Stomach (tissue), 9 donors: ENCODE measurements around the gene TLE3. TPM values are rescaled to one million over a fixed set of nuclear protein-coding genes. Genes with fewer than 3 reads are reported as not detected.

Source experiments
- DNase-seq, 2 donors: peaks; one replicate each; pipeline versions ENCODE4 v3.0.0 to v3.0.0-alpha.2; 2013 to 2019
- H3K27ac ChIP-seq, 5 donors: fragments of 200-600 bp in 4 of 5; sonication (generic) in 4 of 5; one replicate each; pipeline ENCODE4 v1.5.1; 2013 to 2019; ENCODE audit warnings: mild to moderate bottlenecking in 1 of 5, moderate library complexity in 1 of 5
- H3K27me3 ChIP-seq, 3 donors: fragments of 200-600 bp; sonication (generic); one replicate each; pipeline ENCODE4 v1.5.1; 2017 to 2019; ENCODE audit warnings: mixed run types in 1 of 3
- H3K36me3 ChIP-seq, 4 donors: fragments of 200-600 bp; sonication (generic); 1 replicate in 3 of 4; 2 replicates in 1 of 4; pipeline ENCODE4 v1.5.1; 2016 to 2019
- H3K4me1 ChIP-seq, 4 donors: fragments of 200-600 bp; sonication (generic); one replicate each; pipeline ENCODE4 v1.5.1; 2016 to 2019
- H3K4me3 ChIP-seq, 4 donors: fragments of 200-600 bp; sonication (generic) in 3 of 4; one replicate each; pipeline ENCODE4 v1.5.1; 2016 to 2019; ENCODE audit warnings: mild to moderate bottlenecking in 1 of 4
- H3K9me3 ChIP-seq, 4 donors: fragments of 200-600 bp; sonication (generic); one replicate each; pipeline ENCODE4 v1.5.1; 2016 to 2019
- EP300 ChIP-seq: sonication (generic); formaldehyde crosslinking; IDR thresholded peaks from one replicate; pipeline ENCODE4 v1.6.1; 2017; ENCODE audit warnings: antibody characterized with exemption
- POLR2A ChIP-seq, 4 donors: fragments of 450-650 bp; IDR thresholded peaks; one replicate each; pipeline ENCODE4 v1.6.1; 2016; ENCODE audit warnings: antibody characterized with exemption in 4 of 4, control low read depth in 2 of 4, mild to moderate bottlenecking in 1 of 4, moderate library complexity in 1 of 4
- POLR2AphosphoS5 ChIP-seq, 3 donors: sonication (generic); formaldehyde crosslinking; IDR thresholded peaks; one replicate each; pipeline ENCODE4 v1.6.1; 2016; ENCODE audit warnings: antibody characterized with exemption in 3 of 3
- WGBS, 5 donors: extraction: QIAGEN DNeasy Blood & Tissue Kit in 3 of 5; methylation state at CpG; one replicate each; pipeline versions ENCODE4 v1.1.5 to v1.1.7; 2013 to 2018; 5-methylcytosine and 5-hydroxymethylcytosine counted together
- intact Hi-C: fragments of 100-400 bp; cut with DNase I; formaldehyde crosslinking; loops from one replicate; pipeline ENCODE4 v1.15.1; 2023; ENCODE audit warnings: low total_unique reads
- polyA plus RNA-seq, 3 donors: library from polyadenylated mRNA; stranded (reverse); fragments of 200-250 nt; gene quantifications; one replicate each; pipeline ENCODE4 v1.2.3, GENCODE V29; 2013
- total RNA-seq, 5 donors: library from RNA; depleted of rRNA; stranded (reverse); fragments of >200 nt; gene quantifications; one replicate each; pipeline versions ENCODE4 v1.1.0 to v1.2.3, GENCODE V29; 2014 to 2016
- TF ChIP-seq, protein P1 (sequence below), 7 experiments: fragments of 450-650 bp in 4 of 7; fragments of 200-600 bp in 3 of 7; sonication (generic) in 3 of 7; IDR thresholded peaks; one replicate each; pipeline ENCODE4 v1.5.1; 2016 to 2019; ENCODE audit warnings: antibody characterized with exemption in 7 of 7, control low read depth in 2 of 7, mild to moderate bottlenecking in 1 of 7
- donor health status: healthy with polysubstance abuse.
- donor health status: Bipolar disorder and iron deficiency.
- donor health status: healthy.

The TLE3 gene
- total and polyA plus RNA-seq, 8 donors = 13.3 to 186 (median 30.9) TPM

DNA sequence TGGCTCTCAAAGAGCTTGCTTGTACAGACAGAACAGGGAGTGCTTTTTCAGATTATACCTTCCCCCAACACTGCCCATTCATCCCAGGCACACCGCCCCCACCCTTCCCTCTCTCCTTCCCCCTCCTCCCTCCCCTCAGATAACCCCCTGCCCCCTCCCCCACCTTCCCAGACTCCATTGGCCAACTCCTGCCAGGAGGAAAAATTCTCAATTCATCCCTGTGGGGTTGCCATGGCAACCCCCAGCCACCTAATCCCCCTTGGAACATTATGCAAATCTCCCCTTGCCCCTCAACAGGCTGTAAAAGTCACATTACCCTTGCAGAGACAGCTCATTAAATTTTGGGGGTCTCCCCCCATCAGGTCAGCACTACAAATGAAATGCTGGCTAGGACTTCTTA lies 14.3 kb downstream of the TLE3 start:
- 54 to 89% (median 72%) methylated on average over 1 of the region's 1 CpG for WGBS, 5 donors
- TF ChIP-seq EP300 = no peak
- TF ChIP-seq, protein P1, sequence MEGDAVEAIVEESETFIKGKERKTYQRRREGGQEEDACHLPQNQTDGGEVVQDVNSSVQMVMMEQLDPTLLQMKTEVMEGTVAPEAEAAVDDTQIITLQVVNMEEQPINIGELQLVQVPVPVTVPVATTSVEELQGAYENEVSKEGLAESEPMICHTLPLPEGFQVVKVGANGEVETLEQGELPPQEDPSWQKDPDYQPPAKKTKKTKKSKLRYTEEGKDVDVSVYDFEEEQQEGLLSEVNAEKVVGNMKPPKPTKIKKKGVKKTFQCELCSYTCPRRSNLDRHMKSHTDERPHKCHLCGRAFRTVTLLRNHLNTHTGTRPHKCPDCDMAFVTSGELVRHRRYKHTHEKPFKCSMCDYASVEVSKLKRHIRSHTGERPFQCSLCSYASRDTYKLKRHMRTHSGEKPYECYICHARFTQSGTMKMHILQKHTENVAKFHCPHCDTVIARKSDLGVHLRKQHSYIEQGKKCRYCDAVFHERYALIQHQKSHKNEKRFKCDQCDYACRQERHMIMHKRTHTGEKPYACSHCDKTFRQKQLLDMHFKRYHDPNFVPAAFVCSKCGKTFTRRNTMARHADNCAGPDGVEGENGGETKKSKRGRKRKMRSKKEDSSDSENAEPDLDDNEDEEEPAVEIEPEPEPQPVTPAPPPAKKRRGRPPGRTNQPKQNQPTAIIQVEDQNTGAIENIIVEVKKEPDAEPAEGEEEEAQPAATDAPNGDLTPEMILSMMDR (IDR thresholded peaks at IDR 0.05) = no peak
- no peak for TF ChIP-seq POLR2AphosphoS5 (IDR thresholded peaks at IDR 0.05)
- no peak for TF ChIP-seq POLR2A (IDR thresholded peaks at IDR 0.05)
- intact Hi-C loops = no loop called here
- Histone ChIP-seq H3K27me3 (no peaks in the 10 kb centered on the region), H3K27ac (no peak overlapping the region), H3K36me3 (peaks cover 28 to 81% (median 78%) of the 10 kb centered on the region in 4 donors), H3K4me3 (no peak overlapping the region), H3K9me3 (no peaks in the 10 kb centered on the region), H3K4me1 (peaks cover 40 to 85% (median 74%) of the 10 kb centered on the region in 4 donors)
- DNase-seq = no peak

DNA sequence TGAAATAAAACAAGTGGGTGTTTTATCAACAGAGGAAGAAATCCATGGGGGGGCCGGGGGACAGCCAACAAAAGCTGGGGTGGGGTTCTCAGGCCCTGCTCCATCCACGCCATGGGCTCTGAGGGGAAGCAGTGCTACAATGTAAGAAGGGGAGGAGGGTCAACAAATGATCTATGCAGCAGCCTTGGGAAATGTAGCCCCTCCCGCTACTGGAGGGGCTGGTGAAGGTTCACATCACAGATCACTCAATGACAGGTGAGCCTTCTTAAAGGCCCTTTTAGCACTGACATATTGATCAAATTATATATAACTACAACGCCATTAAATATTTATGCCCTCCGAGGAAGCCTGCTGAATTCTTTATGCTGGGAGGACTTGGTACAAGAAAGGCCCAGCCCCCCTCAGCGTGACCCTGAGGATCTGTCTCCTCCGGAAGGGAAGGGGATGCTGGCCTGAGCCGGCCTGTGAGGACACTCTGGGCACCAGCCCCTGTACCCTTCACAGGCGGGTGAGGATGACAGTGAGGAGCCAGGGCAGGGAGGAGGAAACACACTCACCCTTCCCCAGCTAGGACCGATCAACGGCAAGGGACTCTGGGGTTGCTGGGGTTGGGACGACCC lies 15.3 kb downstream of the TLE3 start:
- intact Hi-C loops = no loop called here
- Histone ChIP-seq H3K36me3 (peaks cover 28 to 75% (median 70%) of the 10 kb centered on the region in 4 donors), H3K4me3 (no peak overlapping the region), H3K27me3 (no peaks in the 10 kb centered on the region), H3K27ac (no peak overlapping the region), H3K4me1 (peaks cover 35 to 85% (median 73%) of the 10 kb centered on the region in 4 donors), H3K9me3 (no peaks in the 10 kb centered on the region)
- TF ChIP-seq, protein P1 (IDR thresholded peaks at IDR 0.05) = no peak
- no peak for TF ChIP-seq POLR2A (IDR thresholded peaks at IDR 0.05)
- TF ChIP-seq EP300 = no peak
- no peak for TF ChIP-seq POLR2AphosphoS5 (IDR thresholded peaks at IDR 0.05)
- whole genome bisulfite sequencing, 5 donors = 77 to 97% (median 90%) methylated on average over 12 of the region's 12 CpGs
- DNase-seq = no peak

DNA sequence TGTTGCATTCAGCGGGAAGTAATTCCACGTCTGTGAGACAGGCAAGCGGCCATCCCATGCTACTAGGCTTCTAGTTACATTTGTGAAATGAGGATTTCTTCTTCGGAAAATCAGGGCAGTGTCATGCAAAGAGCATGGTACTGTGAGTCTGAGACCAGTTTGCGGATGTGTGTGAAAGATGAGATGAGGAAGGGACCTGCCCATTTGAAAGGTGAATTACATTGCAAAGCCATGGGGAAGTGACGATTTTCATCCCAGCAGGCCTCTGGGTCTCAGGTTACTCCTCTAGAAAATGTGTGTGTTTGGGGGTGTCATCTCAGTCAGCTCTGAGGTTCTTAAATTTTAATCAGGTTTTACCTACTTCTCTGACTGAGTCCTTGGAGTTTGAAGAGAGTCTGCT lies 16.1 kb downstream of the TLE3 start:
- Histone ChIP-seq H3K9me3 (no peaks in the 10 kb centered on the region), H3K4me1 (peaks cover 35 to 85% (median 75%) of the 10 kb centered on the region in 4 donors), H3K27ac (no peak overlapping the region), H3K36me3 (peaks cover 28 to 68% (median 66%) of the 10 kb centered on the region in 4 donors), H3K27me3 (no peaks in the 10 kb centered on the region), H3K4me3 (no peak overlapping the region)
- intact Hi-C loops = no loop called here
- TF ChIP-seq POLR2A (IDR thresholded peaks at IDR 0.05) (no peak), POLR2AphosphoS5 (IDR thresholded peaks at IDR 0.05) (no peak)
- no peak for DNase-seq
- 80 to 92% (median 90%) methylated on average over 6 of the region's 6 CpGs for WGBS, 5 donors

DNA sequence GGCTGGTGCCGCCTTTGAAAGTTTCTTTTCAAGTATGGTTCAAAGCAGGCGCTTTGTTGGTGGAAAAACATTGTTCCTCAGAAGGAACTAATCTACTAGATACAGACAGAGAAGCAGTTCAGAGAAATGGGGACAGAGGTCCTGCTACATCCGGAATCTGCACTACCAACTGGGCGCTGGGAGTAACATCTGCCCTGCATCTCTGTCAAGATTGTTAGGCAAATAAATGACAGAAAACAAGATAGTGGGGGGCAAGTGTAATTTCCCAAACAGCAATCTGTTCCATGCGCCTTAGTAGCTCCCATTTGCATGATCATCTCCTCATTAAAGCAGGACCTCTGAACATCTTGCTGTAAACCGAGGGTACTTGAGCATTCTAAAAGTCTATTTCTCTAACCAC lies 17.4 kb downstream of the TLE3 start:
- no peak for TF ChIP-seq POLR2A (IDR thresholded peaks at IDR 0.05)
- no peak for TF ChIP-seq POLR2AphosphoS5 (IDR thresholded peaks at IDR 0.05)
- no peak for DNase-seq
- intact Hi-C loops = no loop called here
- Histone ChIP-seq H3K27ac (peak overlapping the region in 2 of 5 donors; percentile 47 to 66), H3K36me3 (peaks cover 35 to 68% (median 67%) of the 10 kb centered on the region in 4 donors), H3K9me3 (no peaks in the 10 kb centered on the region), H3K27me3 (no peaks in the 10 kb centered on the region), H3K4me3 (no peak overlapping the region), H3K4me1 (peaks cover 37 to 77% (median 69%) of the 10 kb centered on the region in 4 donors)
- 50 to 66% (median 60%) methylated on average over 6 of the region's 6 CpGs for WGBS, 5 donors

DNA sequence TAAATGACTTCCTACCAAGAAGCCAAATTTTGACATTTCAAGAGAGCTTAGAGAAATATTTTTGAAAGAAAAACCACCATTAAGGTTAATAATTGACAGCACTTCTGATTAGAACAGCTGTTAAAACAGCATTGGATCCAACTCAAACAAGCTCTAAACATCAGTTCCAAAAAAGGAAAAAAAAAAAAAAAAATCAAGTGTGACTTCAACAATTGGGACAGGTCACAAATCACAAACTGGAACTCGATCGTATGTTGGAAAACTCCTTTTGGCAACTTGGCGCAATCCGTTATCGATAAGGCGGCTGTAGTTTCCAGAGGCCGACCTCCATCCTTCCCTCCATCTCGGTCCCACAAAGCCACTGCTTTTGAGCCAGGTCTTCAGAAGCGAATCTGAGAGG lies 17.8 kb downstream of the TLE3 start:
- peaks cover 39 to 68% (median 67%) of the 10 kb centered on the region in 4 donors for H3K36me3 ChIP-seq
- DNase-seq = peak; percentile 25 to 36
- 28 to 61% (median 52%) methylated on average over 9 of the region's 9 CpGs for WGBS, 5 donors
- H3K27ac ChIP-seq = peak overlapping the region in 4 of 5 donors; percentile 25 to 66 (median 40)
- no peaks in the 10 kb centered on the region for H3K27me3 ChIP-seq
- intact Hi-C loops = no loop called here
- H3K4me1 ChIP-seq = peaks cover 37 to 72% (median 67%) of the 10 kb centered on the region in 4 donors
- H3K9me3 ChIP-seq = no peaks in the 10 kb centered on the region
- TF ChIP-seq POLR2A (IDR thresholded peaks at IDR 0.05) = no peak
- TF ChIP-seq, protein P1 (IDR thresholded peaks at IDR 0.05) = no peak
- H3K4me3 ChIP-seq = no peak overlapping the region
